Activated naive CD4-positive, alpha-beta T cell treated with anti-CD3 and anti-CD28 coated beads, Interleukin-2, amount 50 U/mL, for 24 hours (primary cell): ENCODE measurements around the gene POLD4.

Experiments
- H3K27ac Mint-ChIP-seq: one replicate; pipeline ENCODE4 v1.8.0; 2021; ENCODE audit warnings: mild to moderate bottlenecking, mixed read lengths
- H3K27me3 Mint-ChIP-seq: one replicate; pipeline ENCODE4 v1.8.0; 2021; ENCODE audit warnings: mixed read lengths
- H3K36me3 Mint-ChIP-seq: one replicate; pipeline ENCODE4 v1.8.0; 2021; ENCODE audit warnings: mixed read lengths
- H3K4me1 Mint-ChIP-seq: one replicate; pipeline ENCODE4 v1.8.0; 2021; ENCODE audit warnings: mixed read lengths
- H3K4me3 Mint-ChIP-seq: one replicate; pipeline ENCODE4 v1.8.0; 2021; ENCODE audit warnings: mild to moderate bottlenecking, mixed read lengths
- H3K9me3 Mint-ChIP-seq: one replicate; pipeline ENCODE4 v1.8.0; 2021; ENCODE audit warnings: mixed read lengths

POLD4 gene

DNA sequence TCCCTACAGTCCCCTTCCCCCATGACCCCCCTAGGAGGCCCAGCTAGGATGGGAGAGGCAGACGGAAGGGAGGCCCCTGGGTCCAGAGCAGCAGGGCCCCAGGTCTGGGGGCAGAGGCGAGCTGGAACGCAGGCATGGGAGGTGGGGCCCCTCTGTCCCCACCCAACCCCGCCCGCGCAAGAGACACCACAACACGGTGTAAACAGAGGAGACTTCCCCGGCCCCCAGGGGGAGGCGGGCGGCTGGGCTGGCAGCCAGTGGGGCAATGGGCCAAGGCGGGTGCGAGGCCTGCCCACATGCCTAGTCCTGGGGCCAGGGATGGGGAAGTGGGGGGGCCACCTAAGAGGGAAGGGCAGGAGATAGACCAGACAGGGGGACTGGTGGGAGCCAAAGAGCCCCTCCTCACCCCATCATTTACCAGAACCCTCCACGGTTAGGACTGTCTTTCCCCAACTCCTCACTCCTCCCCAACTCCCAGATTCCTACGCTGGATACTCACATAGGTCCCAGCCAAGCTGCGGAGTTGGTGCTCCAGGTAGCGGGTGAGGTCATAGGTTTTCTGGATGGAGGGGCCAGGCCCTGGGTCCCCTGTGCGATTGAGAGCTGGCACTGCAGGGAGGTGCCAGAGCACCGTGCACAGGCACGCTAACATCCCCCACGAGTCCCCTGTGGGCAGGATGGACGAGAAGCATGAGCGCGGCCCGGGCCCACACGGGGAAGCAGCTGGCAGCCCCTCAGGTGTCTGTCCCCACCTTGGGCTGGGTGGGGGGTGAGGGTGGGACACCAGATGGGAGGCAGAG, 13.8 kb upstream of the POLD4 start:
- H3K4me3 Mint-ChIP-seq: no peak overlapping the region
- H3K27ac Mint-ChIP-seq: no peak overlapping the region

DNA sequence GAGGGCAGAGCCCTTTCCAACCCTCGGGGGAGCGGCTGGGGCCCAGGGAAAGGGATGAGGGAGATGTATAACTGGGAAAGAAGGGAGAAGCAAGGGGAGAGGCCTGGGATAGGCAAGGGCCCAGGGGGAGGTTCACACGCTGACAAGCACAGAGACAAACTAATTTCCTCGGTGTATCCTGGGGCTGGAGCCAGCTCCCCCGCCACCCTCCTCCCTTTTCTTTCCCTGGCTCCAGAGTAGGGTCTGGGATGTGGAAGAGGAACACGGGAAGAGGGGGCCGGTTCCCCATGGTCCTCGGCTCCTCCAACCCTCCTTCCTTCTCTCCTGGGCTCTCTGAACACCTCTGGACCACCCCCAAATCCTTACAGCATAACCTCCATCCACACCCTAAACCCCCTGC, 13.2 kb upstream of the POLD4 start:
- H3K4me3 Mint-ChIP-seq: no peak overlapping the region
- H3K27ac Mint-ChIP-seq: no peak overlapping the region
- no peaks in the 10 kb centered on the region for H3K27me3 Mint-ChIP-seq
- H3K4me1 Mint-ChIP-seq: peaks cover 28% of the 10 kb centered on the region
- no peaks in the 10 kb centered on the region for H3K9me3 Mint-ChIP-seq
- H3K36me3 Mint-ChIP-seq: no peaks in the 10 kb centered on the region

More for the DNA sequence above, 13.8 kb upstream of the POLD4 start:
- Mint-ChIP-seq H3K36me3 (no peaks in the 10 kb centered on the region), H3K4me1 (peaks cover 33% of the 10 kb centered on the region), H3K9me3 (no peaks in the 10 kb centered on the region), H3K27me3 (no peaks in the 10 kb centered on the region)

DNA sequence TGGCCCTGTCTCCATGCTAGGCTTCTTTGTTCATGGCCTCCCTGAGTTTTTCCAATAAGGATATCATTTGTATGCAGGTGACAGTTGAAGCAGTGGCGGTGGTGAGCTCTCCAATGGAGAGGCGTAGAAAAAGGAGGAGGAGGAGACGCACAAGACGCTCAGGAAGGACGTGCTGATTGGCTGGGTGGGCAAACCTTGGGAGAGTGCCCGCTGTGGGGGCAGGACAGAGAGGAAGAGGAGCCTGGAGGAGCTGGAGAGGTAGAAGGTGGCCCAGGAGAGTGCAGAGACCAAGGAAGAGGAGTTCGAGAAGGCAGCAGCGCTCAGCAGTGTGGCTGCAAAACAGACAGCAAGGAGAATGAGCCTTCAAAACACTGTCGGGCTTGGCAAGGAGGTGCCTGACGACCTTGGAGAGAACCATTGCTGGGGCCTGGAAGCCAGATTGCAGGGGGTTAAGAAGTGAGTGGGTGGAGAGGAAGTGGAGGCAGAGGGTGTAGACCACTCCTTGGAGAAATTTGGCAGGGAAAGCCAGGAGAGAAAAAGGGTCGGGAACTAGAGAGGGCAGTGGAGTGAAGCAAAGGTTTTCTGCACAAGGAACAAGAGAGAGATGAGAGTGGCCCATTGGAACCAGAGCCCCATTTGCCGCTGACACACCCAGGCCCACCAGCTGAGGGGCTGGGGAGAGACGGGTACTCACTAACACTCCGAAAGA, 12.5 kb upstream of the POLD4 start:
- Mint-ChIP-seq H3K4me1 (peaks cover 24% of the 10 kb centered on the region), H3K27ac (no peak overlapping the region), H3K36me3 (no peaks in the 10 kb centered on the region), H3K9me3 (no peaks in the 10 kb centered on the region), H3K27me3 (no peaks in the 10 kb centered on the region), H3K4me3 (no peak overlapping the region)

DNA sequence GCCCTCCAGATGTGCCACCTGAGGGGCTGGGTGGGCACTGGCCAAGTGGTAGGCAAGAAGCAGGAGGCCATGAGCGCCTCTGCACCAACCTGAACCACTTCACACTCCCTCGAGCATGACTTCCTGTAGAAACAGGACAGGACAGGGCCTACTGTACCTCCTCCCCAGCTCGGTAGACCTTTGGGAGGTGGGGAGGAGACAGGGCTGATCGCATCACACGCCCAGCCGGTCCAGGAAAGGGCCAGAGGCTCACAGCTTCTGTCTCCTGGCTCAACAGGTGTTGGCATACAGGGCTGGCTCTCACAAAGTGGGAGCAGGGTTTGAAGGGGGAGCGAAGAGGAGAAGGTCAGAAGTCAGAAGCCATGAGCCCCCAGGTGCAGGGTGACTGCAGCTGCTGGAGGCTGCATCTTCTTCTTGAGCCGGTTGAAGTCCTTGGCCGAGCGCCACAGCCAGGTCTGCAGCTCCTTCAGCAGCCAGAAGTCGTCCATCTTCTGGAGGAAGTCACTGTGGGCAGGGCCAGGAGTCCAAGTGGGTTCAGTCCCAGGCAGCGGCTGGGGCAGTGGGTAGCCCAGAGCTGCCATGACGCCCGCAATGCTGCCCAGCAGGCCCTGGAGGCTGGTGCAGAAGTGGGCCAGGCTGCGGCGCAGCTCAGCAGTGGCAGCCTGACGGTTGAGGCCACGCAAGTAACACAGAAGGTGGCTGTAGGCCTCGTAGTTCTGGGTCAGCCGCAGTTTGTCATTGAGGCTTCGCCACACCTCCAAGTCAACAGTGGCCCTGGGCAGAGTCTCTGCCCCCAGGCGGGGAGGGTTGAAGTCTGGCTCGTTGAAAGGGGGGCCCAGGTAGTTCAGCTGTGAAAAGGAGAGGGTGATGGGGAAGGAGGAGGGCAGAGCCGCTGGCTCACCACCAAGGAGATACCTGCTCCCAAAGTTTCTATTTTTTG, 11.7 kb upstream of the POLD4 start:
- Mint-ChIP-seq H3K4me1 (peaks cover 19% of the 10 kb centered on the region), H3K36me3 (no peaks in the 10 kb centered on the region), H3K27me3 (no peaks in the 10 kb centered on the region), H3K27ac (no peak overlapping the region), H3K4me3 (no peak overlapping the region), H3K9me3 (no peaks in the 10 kb centered on the region)

- Mint-ChIP-seq H3K36me3 (no peaks in the 10 kb centered on the region), H3K27me3 (no peaks in the 10 kb centered on the region), H3K4me3 (no peak overlapping the region), H3K27ac (no peak overlapping the region), H3K4me1 (peaks cover 19% of the 10 kb centered on the region), H3K9me3 (no peaks in the 10 kb centered on the region)
Observed at GRCh38 chr11:67364169-67364568, 10.8 kb upstream of the POLD4 start.

GRCh38 chr11:67357831-67358670, 4.7 kb upstream of the POLD4 start:
- H3K27me3 Mint-ChIP-seq: no peaks in the 10 kb centered on the region
- peaks cover 28% of the 10 kb centered on the region for H3K4me1 Mint-ChIP-seq
- no peak overlapping the region for H3K4me3 Mint-ChIP-seq
- H3K9me3 Mint-ChIP-seq: no peaks in the 10 kb centered on the region
- H3K27ac Mint-ChIP-seq: no peak overlapping the region
- H3K36me3 Mint-ChIP-seq: no peaks in the 10 kb centered on the region

DNA sequence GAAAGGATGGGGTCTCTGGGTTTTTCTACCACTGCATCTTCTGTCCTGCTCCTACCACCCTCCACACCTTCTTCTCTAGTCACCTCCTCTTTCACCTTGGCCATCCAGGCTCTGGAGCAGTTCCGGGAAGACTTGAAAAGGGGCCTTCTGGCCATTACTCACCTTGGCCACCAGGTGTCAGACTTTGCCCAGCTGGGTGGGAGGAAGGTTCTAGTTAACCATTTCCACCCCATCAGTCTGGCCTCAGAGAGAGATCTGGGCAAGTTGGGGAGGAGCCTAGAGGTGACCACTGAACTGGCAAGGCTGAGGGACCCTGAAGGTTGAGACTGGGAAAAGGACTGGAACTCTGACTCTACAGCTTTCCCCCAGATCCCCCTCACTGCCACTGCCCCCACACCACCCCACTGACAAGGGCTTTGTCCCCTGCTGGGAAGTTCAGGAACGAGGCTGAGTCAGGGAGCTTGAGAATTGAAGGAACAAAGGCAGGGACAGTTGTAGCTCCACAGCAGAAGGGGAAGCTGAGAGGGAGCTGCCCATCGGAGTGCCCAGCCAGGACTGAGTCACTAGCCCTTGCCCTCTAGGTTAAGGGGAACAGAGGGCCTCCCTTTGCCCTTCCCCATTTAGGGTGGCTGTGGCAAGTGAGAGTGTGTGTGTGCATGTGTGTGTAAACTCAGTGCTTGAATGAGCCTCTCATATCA, 3.7 kb upstream of the POLD4 start:
- H3K4me3 Mint-ChIP-seq: peak overlapping the region; percentile 11
- H3K4me1 Mint-ChIP-seq: peaks cover 29% of the 10 kb centered on the region
- H3K27ac Mint-ChIP-seq: peak overlapping the region; percentile 53
- H3K9me3 Mint-ChIP-seq: no peaks in the 10 kb centered on the region
- no peaks in the 10 kb centered on the region for H3K36me3 Mint-ChIP-seq
- no peaks in the 10 kb centered on the region for H3K27me3 Mint-ChIP-seq

GRCh38 chr11:67356387-67356863, 3.1 kb upstream of the POLD4 start:
- Mint-ChIP-seq H3K4me3 (peak overlapping the region; percentile 11), H3K27ac (peak overlapping the region; percentile 32), H3K9me3 (no peaks in the 10 kb centered on the region), H3K4me1 (peaks cover 34% of the 10 kb centered on the region), H3K36me3 (no peaks in the 10 kb centered on the region), H3K27me3 (no peaks in the 10 kb centered on the region)

DNA sequence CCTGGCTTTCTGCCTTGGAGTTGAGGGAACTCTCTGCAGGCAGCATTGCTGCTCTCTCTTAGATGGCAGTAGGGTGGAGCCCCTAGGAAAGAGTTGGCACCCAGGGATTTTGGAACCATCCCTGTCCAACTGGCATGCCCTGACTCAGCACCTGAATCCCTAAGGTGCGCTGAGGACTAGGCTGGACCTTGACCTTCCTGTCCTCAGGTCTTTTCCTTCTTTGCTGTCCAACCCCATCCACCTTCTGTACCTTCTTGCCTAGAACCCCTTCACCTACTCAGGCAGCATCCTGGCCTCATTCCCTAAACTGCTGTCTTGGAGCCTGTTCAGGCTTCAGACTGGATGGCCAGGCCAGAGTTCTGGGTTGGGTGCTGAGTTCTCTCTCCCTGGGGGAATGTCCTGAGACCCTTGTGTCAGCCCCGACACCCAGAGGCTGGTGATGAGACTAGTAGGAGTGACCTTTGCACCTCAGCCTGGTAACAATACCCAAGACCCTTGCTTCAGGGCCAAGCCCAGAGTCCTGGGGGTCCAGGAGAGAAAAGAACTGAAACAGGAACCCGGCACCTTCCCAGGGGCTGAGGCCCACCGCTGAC, 2.5 kb upstream of the POLD4 start:
- no peaks in the 10 kb centered on the region for H3K36me3 Mint-ChIP-seq
- H3K4me3 Mint-ChIP-seq: no peak overlapping the region
- no peaks in the 10 kb centered on the region for H3K27me3 Mint-ChIP-seq
- peaks cover 39% of the 10 kb centered on the region for H3K4me1 Mint-ChIP-seq
- no peaks in the 10 kb centered on the region for H3K9me3 Mint-ChIP-seq
- H3K27ac Mint-ChIP-seq: no peak overlapping the region

DNA sequence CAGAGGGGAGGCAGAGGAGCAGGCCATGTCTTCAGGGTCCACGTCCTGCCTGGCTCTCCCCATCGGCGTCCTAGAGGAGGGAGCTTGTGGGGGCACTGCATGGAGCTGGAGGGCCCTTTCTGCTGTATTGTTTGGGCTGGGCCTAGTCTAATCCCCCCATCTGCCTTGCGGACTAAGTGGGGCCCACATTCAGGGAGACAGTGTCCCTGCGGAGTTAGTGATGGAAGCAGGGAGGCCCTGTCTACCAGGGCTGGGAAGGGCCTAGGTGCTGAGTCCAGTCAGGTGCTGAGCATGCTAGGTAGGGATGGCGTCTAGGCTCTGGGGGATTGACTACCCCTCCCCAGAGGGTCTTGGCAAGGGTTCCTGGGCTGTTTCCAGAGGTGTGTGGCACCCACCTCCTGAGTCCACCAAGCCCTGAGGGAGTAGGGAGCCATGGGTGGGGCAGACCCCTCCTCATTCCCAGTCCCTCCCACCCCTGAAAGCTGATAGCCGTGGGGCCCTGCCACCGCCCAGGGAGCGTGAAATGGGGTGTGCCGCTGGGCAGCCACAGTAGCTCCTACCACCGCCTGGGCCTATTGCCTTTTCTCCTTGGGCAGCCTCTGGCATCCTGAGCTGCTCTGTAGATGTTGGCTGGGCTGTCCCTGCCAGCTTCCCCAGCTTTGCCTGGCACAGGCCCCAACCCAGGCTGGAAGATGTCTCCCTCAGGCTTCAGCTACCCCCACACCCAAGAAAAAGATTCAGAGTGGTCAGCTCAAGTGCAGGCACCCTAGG, 1.9 kb upstream of the POLD4 start:
- no peak overlapping the region for H3K4me3 Mint-ChIP-seq
- peak overlapping the region; percentile 12 for H3K27ac Mint-ChIP-seq
- no peaks in the 10 kb centered on the region for H3K36me3 Mint-ChIP-seq
- H3K9me3 Mint-ChIP-seq: no peaks in the 10 kb centered on the region
- no peaks in the 10 kb centered on the region for H3K27me3 Mint-ChIP-seq
- peaks cover 40% of the 10 kb centered on the region for H3K4me1 Mint-ChIP-seq

DNA sequence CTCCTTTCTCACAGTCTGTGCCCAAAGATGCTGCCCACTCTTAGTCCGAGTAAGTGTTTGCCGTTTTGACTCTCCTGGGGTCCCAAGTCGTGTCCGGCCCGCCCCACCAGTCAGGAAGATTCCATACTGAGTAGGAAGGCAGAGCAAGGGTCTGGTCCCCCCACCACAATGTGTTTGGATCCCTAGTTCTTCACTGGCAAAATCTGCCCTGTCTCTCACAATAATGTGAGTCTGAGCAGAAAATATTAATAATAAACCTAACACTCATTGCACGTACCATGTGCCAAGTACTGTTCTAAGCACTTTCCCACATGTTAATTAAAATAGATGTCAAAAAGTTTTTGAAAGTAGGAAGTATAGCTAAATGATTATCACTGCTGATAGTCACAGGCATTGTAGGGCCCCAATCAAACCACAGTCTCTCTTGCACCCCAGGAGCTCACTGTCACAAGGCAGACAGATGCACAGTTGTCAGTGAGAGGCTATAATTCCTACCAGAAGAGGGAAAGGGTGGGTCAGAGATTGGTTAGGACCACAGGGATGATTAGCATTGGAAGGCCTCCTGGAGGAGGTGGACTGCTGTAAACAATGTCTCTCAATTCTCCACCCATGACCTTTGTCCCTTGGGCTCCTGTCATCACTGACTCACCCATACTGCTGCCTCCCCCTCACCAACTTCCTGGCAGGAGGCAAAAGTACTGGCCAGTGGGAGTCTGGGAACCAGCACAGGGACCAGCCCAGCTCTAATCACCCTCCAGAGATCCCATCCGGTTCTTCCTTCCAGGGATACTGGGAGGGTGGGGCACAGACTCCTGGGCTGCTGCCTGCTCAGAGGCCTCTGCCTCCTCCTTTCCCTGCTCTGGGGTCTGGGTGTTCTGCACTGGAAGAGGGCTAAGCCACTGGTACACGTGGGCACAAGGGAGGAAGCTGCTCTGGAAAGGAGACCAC, 1.0 kb upstream of the POLD4 start:
- peak overlapping the region; percentile 98 for H3K4me3 Mint-ChIP-seq
- no peaks in the 10 kb centered on the region for H3K36me3 Mint-ChIP-seq
- H3K4me1 Mint-ChIP-seq: peaks cover 49% of the 10 kb centered on the region
- H3K9me3 Mint-ChIP-seq: no peaks in the 10 kb centered on the region
- H3K27me3 Mint-ChIP-seq: no peaks in the 10 kb centered on the region
- peak overlapping the region; percentile 99 for H3K27ac Mint-ChIP-seq

- Mint-ChIP-seq H3K4me1 (peaks cover 64% of the 10 kb centered on the region), H3K27ac (peak overlapping the region; percentile 99), H3K27me3 (no peaks in the 10 kb centered on the region), H3K9me3 (no peaks in the 10 kb centered on the region), H3K4me3 (peak overlapping the region; percentile 98), H3K36me3 (no peaks in the 10 kb centered on the region)
Observed at GRCh38 chr11:67352546-67353316, 615 bp downstream of the POLD4 start.
